ENCODE measurements around the gene TENM4. TPM values are rescaled to one million over a fixed set of nuclear protein-coding genes. Genes with fewer than 3 reads are reported as not detected.

TENM4 gene
- total RNA-seq, 2 experiments from 2014 or later: not detected

- no peaks in the 10 kb centered on the region for H3K9me3 Mint-ChIP-seq
- H3K27me3 Mint-ChIP-seq: peaks cover 7% of the 10 kb centered on the region
- H3K4me3 Mint-ChIP-seq: no peak overlapping the region
- H3K4me1 Mint-ChIP-seq: no peaks in the 10 kb centered on the region
- no peaks in the 10 kb centered on the region for H3K36me3 Mint-ChIP-seq
- DNase-seq: no peak
- H3K27ac Mint-ChIP-seq: no peak overlapping the region
These were observed 69.7 kb downstream of the TENM4 start for GRCh38 chr11:79371152-79371551.

- no peaks in the 10 kb centered on the region for H3K9me3 Mint-ChIP-seq
- no peak overlapping the region for H3K27ac Mint-ChIP-seq
- H3K27me3 Mint-ChIP-seq: peaks cover 7% of the 10 kb centered on the region
- no peaks in the 10 kb centered on the region for H3K36me3 Mint-ChIP-seq
- no peak overlapping the region for H3K4me3 Mint-ChIP-seq
- H3K4me1 Mint-ChIP-seq: no peaks in the 10 kb centered on the region
- no peak for DNase-seq
These were observed 71.8 kb downstream of the TENM4 start for GRCh38 chr11:79369055-79369454.

- H3K27ac Mint-ChIP-seq: no peak overlapping the region
- no peaks in the 10 kb centered on the region for H3K4me1 Mint-ChIP-seq
- H3K27me3 Mint-ChIP-seq: peaks cover 7% of the 10 kb centered on the region
- no peak overlapping the region for H3K4me3 Mint-ChIP-seq
- no peak for DNase-seq
- H3K36me3 Mint-ChIP-seq: no peaks in the 10 kb centered on the region
- H3K9me3 Mint-ChIP-seq: no peaks in the 10 kb centered on the region
These were observed 73.0 kb downstream of the TENM4 start for GRCh38 chr11:79367844-79368243.

GRCh38 chr11:79366218-79366617 lies 74.6 kb downstream of the TENM4 start:
- no peak for DNase-seq
- H3K4me3 Mint-ChIP-seq: no peak overlapping the region
- no peaks in the 10 kb centered on the region for H3K9me3 Mint-ChIP-seq
- H3K27me3 Mint-ChIP-seq: peaks cover 7% of the 10 kb centered on the region
- no peak overlapping the region for H3K27ac Mint-ChIP-seq
- no peaks in the 10 kb centered on the region for H3K36me3 Mint-ChIP-seq
- no peaks in the 10 kb centered on the region for H3K4me1 Mint-ChIP-seq

GRCh38 chr11:79363861-79364378 lies 76.9 kb downstream of the TENM4 start:
- no peak for DNase-seq
- H3K27me3 Mint-ChIP-seq: no peaks in the 10 kb centered on the region
- H3K9me3 Mint-ChIP-seq: no peaks in the 10 kb centered on the region
- no peak overlapping the region for H3K4me3 Mint-ChIP-seq
- H3K4me1 Mint-ChIP-seq: no peaks in the 10 kb centered on the region
- no peak overlapping the region for H3K27ac Mint-ChIP-seq
- no peaks in the 10 kb centered on the region for H3K36me3 Mint-ChIP-seq

GRCh38 chr11:79363256-79363655 lies 77.6 kb downstream of the TENM4 start:
- H3K36me3 Mint-ChIP-seq: no peaks in the 10 kb centered on the region
- H3K27ac Mint-ChIP-seq: no peak overlapping the region
- H3K4me3 Mint-ChIP-seq: no peak overlapping the region
- H3K4me1 Mint-ChIP-seq: no peaks in the 10 kb centered on the region
- H3K27me3 Mint-ChIP-seq: no peaks in the 10 kb centered on the region
- no peaks in the 10 kb centered on the region for H3K9me3 Mint-ChIP-seq
- DNase-seq: no peak

GRCh38 chr11:79362821-79363220 lies 78.0 kb downstream of the TENM4 start:
- Mint-ChIP-seq H3K9me3 (no peaks in the 10 kb centered on the region), H3K27ac (no peak overlapping the region), H3K27me3 (no peaks in the 10 kb centered on the region), H3K36me3 (no peaks in the 10 kb centered on the region), H3K4me3 (no peak overlapping the region), H3K4me1 (no peaks in the 10 kb centered on the region)
- no peak for DNase-seq

GRCh38 chr11:79362206-79362757 lies 78.5 kb downstream of the TENM4 start:
- H3K4me3 Mint-ChIP-seq: no peak overlapping the region
- no peak overlapping the region for H3K27ac Mint-ChIP-seq
- no peaks in the 10 kb centered on the region for H3K9me3 Mint-ChIP-seq
- no peaks in the 10 kb centered on the region for H3K4me1 Mint-ChIP-seq
- no peaks in the 10 kb centered on the region for H3K36me3 Mint-ChIP-seq
- no peak for DNase-seq
- H3K27me3 Mint-ChIP-seq: no peaks in the 10 kb centered on the region

- no peaks in the 10 kb centered on the region for H3K9me3 Mint-ChIP-seq
- no peaks in the 10 kb centered on the region for H3K36me3 Mint-ChIP-seq
- peaks cover 4% of the 10 kb centered on the region for H3K27me3 Mint-ChIP-seq
- H3K4me1 Mint-ChIP-seq: no peaks in the 10 kb centered on the region
- no peak overlapping the region for H3K4me3 Mint-ChIP-seq
- no peak overlapping the region for H3K27ac Mint-ChIP-seq
- no peak for DNase-seq
These were observed 82.6 kb downstream of the TENM4 start for GRCh38 chr11:79358258-79358657.

GRCh38 chr11:79353706-79354105 lies 87.1 kb downstream of the TENM4 start:
- H3K4me1 Mint-ChIP-seq: no peaks in the 10 kb centered on the region
- H3K27ac Mint-ChIP-seq: no peak overlapping the region
- no peaks in the 10 kb centered on the region for H3K36me3 Mint-ChIP-seq
- no peak overlapping the region for H3K4me3 Mint-ChIP-seq
- H3K27me3 Mint-ChIP-seq: peaks cover 10% of the 10 kb centered on the region
- H3K9me3 Mint-ChIP-seq: peaks cover 3% of the 10 kb centered on the region
- DNase-seq: no peak

GRCh38 chr11:79352349-79352703 lies 88.5 kb downstream of the TENM4 start:
- no peak overlapping the region for H3K27ac Mint-ChIP-seq
- no peaks in the 10 kb centered on the region for H3K36me3 Mint-ChIP-seq
- H3K9me3 Mint-ChIP-seq: peaks cover 3% of the 10 kb centered on the region
- peaks cover 10% of the 10 kb centered on the region for H3K27me3 Mint-ChIP-seq
- no peak overlapping the region for H3K4me3 Mint-ChIP-seq
- no peak for DNase-seq
- H3K4me1 Mint-ChIP-seq: no peaks in the 10 kb centered on the region

GRCh38 chr11:79348976-79349682 lies 91.7 kb downstream of the TENM4 start:
- Mint-ChIP-seq H3K9me3 (peaks cover 3% of the 10 kb centered on the region), H3K27me3 (peaks cover 7% of the 10 kb centered on the region), H3K4me3 (no peak overlapping the region), H3K36me3 (no peaks in the 10 kb centered on the region), H3K27ac (no peak overlapping the region), H3K4me1 (no peaks in the 10 kb centered on the region)
- DNase-seq: no peak

- no peak for DNase-seq
- no peaks in the 10 kb centered on the region for H3K4me1 Mint-ChIP-seq
- H3K36me3 Mint-ChIP-seq: no peaks in the 10 kb centered on the region
These were observed 94.8 kb downstream of the TENM4 start for GRCh38 chr11:79346021-79346420.

GRCh38 chr11:79344753-79345294 lies 96.0 kb downstream of the TENM4 start:
- Mint-ChIP-seq H3K36me3 (no peaks in the 10 kb centered on the region), H3K4me1 (no peaks in the 10 kb centered on the region), H3K4me3 (no peak overlapping the region), H3K9me3 (no peaks in the 10 kb centered on the region), H3K27me3 (peaks cover 6% of the 10 kb centered on the region), H3K27ac (no peak overlapping the region)
- DNase-seq: no peak

More at GRCh38 chr11:79346021-79346420, 94.8 kb downstream of the TENM4 start:
- H3K27me3 Mint-ChIP-seq: peaks cover 10% of the 10 kb centered on the region
- H3K4me3 Mint-ChIP-seq: no peak overlapping the region
- H3K27ac Mint-ChIP-seq: no peak overlapping the region
- peaks cover 3% of the 10 kb centered on the region for H3K9me3 Mint-ChIP-seq

- Mint-ChIP-seq H3K27me3 (peaks cover 4% of the 10 kb centered on the region), H3K4me3 (no peak overlapping the region), H3K9me3 (no peaks in the 10 kb centered on the region), H3K4me1 (no peaks in the 10 kb centered on the region), H3K27ac (no peak overlapping the region), H3K36me3 (no peaks in the 10 kb centered on the region)
- no peak for DNase-seq
These were observed 98.1 kb downstream of the TENM4 start for GRCh38 chr11:79342686-79343085.

- Mint-ChIP-seq H3K27me3 (peaks cover 4% of the 10 kb centered on the region), H3K27ac (no peak overlapping the region)
These were observed 98.6 kb downstream of the TENM4 start for GRCh38 chr11:79342236-79342635.

More at GRCh38 chr11:79342236-79342635, 98.6 kb downstream of the TENM4 start:
- Mint-ChIP-seq H3K4me1 (no peaks in the 10 kb centered on the region), H3K36me3 (no peaks in the 10 kb centered on the region), H3K9me3 (no peaks in the 10 kb centered on the region), H3K4me3 (no peak overlapping the region)
- no peak for DNase-seq

Measured in activated naive CD8-positive, alpha-beta T cell treated with anti-CD3 and anti-CD28 coated beads for 36 hours (primary cell).